Activated T-cell treated with anti-CD3 and anti-CD28 coated beads for 4 hours (primary cell): Measurements from ENCODE around the gene S1PR1.
"Not testable (repeated sequence)": the region's sequence is repeated elsewhere in the genome, so short reads cannot be mapped to it uniquely, and the experiment has no call there.

Source experiments
- DNase-seq: peaks from one replicate; pipeline ENCODE4 v3.0.0-alpha.2; 2020

The S1PR1 gene

DNA sequence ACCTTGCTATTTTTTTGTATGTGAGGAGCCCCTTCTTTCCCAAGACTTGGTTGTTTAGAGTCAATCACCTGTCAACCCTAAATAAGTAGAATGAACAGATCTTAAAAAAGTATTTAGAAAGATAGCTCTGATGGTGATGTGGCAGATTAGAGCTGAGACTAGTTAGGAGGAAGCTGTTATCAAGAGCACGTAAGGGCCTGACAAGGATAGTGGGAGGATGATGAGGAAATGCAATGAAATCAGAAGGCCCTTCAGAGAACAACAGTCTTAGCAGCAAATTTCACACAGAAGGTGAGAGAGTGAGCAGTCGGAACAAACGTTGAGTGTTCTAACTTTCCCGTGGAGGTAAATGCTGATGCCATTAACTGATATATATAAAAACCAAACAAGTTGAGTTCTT is 15.9 kb upstream of the S1PR1 start:
- DNase-seq: no peak

DNA sequence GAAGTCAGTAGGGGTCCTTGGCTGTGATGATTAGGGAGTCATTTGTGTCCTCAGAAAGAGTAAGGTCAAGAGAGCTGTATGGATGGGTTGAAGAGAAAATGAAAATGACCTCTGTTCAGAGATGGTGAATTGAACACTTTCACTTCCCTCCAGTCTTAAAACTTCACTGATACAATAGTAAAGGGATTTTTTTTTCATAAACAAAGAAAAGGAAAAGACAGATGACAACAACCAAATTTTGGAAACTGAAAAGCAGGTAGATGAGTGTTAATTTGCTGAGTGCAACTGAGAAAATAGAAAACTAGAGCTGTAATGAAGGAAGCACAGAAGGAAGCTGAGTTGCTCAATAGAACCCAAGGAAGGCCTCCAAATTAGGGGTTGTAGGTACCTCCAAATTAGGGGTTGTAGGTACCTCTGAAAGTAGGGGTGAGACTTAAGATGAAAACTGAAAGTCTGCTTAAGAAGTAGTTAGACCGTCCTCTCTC is 14.8 kb upstream of the S1PR1 start:
- no peak for DNase-seq

DNA sequence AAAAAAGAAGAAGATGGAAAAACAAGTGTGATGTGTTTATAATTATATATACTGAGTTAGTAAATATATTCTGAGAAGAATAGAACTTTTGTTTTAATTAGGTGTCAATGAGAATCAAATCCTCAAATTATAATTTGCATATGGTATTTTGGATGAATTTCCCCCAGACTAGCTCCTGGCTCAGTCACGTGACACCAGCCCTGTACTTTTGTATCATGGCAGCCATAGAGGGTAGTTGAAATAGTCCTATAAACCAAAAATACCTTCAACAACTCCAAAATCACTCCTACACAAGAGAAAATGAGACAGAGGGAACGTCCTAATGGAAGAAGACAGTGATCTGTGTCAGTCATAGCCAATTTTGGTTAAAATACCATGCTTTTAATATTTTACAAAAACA is 9.0 kb upstream of the S1PR1 start:
- DNase-seq: no peak

DNA sequence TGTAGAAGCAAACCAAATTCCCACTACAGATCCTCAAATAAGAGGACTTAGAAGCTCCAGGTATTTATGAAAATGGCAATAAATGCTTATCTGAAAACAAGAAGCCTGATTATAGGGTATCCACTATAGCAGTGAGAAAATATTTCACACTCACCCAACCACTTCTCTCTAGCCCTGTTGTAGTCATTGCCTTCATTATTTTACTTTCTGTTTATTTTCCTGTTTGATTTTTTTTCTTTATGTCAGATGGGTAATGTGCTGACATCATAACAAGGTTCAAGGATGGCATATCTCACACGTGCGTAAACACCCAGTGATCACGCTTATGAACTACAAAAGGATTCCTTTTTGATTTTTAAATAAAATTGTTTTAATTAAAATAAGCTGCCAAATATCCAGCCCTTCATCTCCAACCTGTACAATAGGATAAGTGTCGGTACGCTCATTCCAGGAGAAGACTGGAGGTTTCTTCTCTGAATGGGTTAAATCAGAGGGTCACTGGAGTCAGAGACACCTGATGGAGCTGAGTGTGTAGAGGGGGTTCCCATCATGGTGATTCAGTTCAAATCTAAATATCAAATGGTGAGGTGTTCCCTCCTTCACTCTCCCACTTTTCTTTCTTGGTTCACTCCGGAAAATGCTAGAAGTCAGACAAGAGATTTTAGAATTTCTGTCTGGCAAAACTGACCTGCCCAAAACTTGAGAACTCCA is 8.2 kb upstream of the S1PR1 start:
- no peak for DNase-seq

DNA sequence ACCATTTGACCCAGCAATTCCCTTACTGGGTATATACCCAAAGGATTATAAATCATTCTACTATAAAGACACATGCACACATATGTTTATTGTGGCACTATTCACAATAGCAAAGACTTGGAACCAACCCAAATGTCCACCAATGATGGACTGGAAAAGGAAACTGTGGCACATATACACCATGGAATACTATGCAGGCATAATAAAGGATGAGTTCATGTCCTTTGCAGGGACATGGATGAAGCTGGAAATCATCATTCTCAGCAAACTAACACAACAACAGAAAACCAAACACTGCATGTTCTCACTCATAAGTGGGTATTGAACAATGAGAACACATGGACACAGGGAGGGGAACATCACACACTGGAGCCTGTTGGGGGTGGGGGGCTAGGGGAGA is 4.6 kb upstream of the S1PR1 start:
- not testable (repeated sequence) for DNase-seq

DNA sequence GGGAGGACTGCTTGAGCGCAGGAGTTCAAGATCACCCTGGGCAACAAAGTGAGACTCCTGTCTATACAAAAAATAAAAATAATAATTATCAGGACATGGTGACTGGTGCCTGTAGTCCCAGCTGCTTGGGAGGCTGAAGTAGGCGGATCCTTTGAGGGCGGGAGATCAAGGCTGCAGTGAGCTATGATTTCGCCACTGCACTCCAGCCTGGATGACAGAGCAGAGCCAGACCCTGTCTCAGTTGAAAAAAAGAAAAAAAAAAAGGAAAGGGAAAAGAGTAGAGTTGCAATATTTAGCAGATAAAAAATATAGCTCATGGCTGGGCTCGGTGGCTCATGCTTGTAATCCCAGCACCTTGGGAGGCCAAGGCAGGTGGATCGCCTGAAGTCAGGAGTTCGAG is 3.3 kb upstream of the S1PR1 start:
- no peak for DNase-seq

DNA sequence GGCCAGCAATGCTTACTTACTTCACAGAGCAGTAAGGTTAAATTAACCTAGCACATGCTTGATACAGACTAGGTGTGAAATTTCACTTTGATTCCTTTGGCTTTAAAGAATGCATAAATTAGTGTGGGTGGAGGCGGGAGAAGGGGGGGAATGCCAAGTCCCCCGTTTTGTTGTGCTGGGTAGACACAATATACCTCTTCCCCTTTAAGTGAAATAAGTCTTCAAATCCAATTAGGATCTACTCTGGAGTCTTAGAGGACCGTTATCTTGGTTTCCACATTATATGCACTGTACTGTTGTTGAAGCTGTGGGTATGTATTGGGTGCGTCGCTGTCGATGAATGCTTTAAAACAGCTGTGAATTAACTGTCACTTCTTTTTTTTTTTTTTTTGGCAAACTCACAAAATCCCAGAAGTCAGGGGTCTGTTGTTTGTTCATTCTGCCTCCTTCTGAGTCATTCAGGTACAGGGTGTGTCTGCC is 1.6 kb upstream of the S1PR1 start:
- DNase-seq: no peak

DNA sequence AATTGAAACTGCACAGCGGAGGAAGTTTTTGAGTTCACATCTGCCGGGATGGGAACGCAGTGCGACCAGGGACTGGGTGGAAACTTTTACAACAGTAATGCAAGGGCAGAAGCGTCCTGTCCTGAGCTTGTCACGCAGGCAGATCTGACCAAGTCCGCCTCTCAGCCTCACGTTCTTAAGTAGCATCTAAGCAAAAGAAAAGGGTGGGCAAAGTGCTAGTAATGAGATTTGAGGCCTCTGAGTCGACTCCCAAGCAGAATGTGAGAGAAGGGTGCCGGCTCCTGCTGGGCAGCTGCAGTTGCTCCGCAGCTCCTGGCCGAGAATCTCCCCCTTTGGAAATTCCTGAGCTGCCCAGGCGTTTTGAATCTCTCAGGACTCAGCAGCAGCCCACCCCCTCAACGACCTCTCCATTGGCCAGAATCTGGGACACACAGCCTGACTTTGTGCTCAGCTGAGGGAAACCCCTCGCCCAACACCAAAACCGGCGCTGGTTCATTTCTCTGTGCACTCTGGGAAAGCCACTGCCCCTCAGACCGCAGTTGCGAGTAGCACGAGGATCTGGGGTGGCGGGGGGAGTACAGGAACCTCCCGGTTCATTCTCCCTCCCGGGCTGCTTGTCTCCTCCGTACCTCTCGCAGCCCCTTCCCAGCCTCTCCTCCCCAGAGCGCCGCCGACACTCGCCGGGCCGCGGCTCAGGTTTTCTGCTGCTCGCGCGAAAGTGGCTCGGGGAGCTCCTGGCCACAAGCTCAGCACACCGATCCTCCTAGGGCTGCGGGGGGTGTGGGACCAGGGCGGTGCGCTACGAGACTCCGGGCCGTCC is 913 bp upstream of the S1PR1 start:
- DNase-seq: peak; percentile 49

DNA sequence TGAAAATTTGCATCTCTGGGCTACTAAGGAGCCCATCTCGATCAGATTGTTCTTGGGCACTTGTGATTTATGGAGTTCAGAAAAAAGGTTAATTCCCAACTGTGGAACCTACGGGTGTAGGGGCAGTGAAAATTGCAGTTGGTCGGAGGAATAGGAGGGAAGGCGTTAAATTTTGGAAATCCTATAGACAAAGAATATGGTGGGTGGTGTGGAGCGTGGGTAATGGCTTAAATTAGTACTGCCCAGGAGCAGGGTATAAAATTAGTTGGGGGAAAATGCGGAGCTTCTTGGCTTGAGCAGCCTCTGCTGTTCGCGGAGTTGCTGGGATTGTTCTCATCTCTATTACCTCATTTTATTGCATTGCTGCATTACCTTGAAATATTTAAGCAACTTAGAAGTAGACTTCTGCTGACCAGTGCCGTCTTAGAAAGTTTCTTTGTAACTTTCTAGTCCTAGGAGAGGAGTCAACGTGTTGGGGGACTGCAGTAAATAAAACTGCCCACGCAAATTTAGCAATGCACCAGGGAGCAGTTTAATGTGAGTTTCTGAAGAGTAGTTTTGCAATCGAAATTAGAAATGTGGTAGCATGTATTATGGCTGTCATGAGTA is 514 bp downstream of the S1PR1 start:
- DNase-seq: no peak

DNA sequence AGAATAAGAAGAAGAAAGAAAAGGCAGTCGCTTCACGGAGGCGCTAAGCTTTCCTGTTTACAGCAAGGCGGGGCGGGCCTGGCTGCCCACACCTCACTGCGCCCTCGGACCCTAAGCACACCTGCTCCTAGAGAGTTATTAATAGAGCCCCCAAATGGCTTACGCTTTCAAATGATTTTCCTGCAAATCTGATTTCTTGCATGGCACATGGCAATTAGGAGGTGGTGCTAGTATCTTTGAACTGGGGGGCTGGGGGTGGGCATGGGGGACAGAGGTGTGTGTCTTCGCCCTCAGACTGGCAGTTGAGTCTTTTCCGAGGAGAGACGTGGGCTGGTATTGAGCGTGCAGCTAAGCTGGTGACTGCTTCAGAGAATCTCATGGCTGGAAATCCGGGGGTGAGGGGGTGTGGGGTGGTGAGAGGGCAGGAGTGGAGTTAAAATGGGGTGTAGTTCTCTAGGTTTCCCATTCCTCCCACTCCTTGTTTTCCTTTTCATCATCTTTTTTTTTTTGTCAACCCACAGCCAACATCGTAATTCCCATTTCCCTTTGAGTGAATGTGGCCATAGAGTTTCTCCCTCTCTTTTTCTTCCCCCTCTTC is 1.3 kb downstream of the S1PR1 start:
- peak; percentile 64 for DNase-seq

DNA sequence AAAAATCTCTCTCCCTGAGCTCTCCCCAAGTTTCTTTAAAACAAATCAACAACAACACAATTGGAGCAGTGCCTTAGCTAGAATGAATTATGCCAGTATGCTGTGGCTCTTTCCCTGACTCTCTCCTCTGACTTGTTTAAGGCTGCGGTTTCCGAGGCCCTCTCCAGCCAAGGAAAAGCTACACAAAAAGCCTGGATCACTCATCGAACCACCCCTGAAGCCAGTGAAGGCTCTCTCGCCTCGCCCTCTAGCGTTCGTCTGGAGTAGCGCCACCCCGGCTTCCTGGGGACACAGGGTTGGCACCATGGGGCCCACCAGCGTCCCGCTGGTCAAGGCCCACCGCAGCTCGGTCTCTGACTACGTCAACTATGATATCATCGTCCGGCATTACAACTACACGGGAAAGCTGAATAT is 1.9 kb downstream of the S1PR1 start:
- peak; percentile 86 for DNase-seq

DNA sequence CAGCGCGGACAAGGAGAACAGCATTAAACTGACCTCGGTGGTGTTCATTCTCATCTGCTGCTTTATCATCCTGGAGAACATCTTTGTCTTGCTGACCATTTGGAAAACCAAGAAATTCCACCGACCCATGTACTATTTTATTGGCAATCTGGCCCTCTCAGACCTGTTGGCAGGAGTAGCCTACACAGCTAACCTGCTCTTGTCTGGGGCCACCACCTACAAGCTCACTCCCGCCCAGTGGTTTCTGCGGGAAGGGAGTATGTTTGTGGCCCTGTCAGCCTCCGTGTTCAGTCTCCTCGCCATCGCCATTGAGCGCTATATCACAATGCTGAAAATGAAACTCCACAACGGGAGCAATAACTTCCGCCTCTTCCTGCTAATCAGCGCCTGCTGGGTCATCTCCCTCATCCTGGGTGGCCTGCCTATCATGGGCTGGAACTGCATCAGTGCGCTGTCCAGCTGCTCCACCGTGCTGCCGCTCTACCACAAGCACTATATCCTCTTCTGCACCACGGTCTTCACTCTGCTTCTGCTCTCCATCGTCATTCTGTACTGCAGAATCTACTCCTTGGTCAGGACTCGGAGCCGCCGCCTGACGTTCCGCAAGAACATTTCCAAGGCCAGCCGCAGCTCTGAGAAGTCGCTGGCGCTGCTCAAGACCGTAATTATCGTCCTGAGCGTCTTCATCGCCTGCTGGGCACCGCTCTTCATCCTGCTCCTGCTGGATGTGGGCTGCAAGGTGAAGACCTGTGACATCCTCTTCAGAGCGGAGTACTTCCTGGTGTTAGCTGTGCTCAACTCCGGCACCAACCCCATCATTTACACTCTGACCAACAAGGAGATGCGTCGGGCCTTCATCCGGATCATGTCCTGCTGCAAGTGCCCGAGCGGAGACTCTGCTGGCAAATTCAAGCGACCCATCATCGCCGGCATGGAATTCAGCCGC is 2.5 kb downstream of the S1PR1 start:
- no peak for DNase-seq

DNA sequence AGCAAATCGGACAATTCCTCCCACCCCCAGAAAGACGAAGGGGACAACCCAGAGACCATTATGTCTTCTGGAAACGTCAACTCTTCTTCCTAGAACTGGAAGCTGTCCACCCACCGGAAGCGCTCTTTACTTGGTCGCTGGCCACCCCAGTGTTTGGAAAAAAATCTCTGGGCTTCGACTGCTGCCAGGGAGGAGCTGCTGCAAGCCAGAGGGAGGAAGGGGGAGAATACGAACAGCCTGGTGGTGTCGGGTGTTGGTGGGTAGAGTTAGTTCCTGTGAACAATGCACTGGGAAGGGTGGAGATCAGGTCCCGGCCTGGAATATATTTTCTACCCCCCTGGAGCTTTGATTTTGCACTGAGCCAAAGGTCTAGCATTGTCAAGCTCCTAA is 3.2 kb downstream of the S1PR1 start:
- DNase-seq: no peak

DNA sequence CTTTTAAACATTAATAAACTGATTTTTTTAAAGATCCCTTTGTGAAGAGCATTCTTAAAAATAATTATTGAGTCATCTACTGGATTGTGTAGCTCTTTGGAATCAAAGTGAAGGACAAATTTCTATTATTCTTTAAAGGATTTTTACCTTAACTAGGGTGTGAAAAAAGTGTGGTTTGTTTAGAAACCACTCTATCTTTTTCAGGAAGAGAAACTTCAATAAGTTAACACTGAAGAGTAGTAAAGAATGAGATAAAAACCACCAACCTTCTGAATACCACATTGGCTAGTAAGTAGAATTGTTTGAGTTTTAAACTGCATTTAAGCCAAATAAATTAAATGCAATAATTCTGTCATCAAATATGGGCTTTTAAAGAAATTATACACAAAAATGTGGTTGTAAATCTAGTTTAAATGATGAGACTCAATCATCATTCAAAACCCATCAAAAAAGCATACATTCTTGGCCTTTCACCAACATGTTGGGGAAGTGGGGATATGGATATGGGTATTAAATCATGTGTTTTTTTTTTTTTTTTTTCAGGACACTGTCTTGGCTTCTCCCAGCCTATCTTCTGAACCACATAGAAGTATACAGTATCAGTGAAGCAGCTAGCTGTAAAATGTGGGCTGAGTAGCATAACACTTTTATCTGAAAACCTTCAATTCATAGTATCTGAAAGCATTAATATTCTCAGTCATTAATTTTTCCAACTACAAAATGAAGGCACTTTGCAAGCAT is 4.8 kb downstream of the S1PR1 start:
- no peak for DNase-seq

DNA sequence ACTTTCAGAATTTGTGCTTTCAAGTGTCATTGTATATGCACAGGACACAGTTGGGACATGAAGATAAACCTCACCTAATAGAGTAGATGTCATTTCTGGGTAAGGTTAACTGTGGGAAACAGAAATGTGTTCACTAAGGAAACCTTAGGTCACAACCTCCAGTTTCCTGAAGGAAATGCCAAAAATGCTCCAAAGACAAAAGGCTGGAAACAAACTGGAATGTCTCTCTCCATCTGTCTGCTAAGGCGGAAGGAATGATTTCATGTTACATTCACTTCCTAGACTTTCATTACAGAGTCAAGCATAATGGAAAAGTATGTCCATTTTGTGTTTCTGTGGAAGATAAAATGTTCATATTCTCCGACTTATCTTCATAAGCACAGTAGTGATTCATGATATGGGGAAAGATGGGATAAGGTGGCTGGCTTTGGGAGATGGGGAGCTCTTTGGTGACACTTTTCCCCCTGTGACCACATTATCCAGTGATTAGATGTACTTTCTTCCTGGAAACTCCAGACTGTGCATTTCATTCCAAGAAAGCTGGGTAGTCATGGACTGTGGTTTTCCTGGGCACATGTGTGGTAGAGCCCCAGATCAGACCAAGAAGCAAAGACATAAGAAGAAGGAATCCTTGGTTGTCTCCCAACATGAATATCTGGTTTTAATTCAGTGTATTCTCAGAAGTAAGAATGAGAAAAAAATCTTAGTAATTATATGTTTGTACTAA is 5.7 kb downstream of the S1PR1 start:
- no peak for DNase-seq

DNA sequence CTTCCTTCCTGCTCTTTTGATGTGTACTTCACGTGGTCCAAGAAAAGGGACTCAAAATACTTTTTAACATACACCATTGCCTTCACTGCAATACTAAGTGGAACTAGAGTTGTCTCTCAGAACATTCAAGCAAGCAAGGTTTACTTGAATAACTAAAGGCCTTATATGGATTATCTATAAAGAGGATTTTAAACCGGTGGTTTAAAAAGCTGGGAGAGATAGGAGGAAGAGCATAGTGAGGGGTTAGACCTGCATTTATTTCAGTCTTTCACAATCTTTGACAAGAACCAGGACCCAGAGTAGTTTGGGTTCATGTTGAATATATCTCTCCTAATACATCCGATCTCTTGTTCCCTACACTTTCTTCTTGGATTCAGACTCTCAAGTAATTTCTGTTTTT is 6.9 kb downstream of the S1PR1 start:
- DNase-seq: no peak

DNA sequence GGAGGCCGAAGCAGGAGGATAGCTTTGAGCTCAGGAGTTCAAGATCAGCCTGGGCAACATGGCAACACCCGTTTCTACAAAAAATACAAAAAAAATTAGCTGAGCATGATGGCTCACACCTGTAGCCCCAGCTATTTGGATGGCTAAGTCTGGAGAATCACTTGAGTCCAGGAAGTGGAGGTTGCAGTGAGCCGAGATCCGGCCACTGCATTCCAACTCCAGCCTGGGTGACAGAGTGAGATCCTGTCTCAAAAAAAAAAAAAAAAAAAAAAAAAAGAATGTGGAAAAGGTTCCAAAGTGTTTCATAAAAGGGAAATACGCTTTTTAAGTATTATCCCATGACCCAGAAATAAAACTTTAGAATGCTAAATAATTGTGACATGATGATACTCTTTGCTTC is 8.0 kb downstream of the S1PR1 start:
- no peak for DNase-seq

DNA sequence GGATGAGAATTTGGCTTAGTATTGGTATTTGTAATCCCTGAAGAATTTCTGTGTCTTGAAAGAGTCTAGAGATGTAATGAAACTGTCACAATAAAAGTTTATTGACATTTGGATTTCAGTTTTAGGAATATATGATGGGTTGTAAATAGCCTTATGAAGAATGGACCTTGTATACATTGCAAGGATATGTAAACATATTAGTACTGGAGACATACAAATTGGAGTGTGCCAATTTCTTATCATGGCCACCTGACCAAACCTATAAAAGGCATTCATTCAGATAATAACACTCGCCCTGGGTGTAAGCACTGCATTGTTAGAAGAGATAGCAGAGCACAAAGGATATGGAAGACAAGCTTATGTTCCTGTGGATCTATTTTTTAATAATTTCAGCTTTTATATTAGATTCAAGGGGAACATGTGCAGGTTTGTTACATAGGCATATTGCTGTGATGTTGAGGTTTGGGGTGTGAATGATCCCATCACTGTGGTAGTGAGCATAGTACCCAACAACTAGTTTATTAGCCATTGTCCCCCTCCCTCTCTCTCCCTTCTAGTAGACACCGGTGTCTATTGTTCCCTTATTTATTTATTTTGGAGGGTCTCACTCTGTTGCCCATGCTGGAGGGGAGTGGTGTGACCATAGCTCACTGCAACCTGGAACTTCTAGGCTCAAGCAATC is 8.6 kb downstream of the S1PR1 start:
- no peak for DNase-seq

DNA sequence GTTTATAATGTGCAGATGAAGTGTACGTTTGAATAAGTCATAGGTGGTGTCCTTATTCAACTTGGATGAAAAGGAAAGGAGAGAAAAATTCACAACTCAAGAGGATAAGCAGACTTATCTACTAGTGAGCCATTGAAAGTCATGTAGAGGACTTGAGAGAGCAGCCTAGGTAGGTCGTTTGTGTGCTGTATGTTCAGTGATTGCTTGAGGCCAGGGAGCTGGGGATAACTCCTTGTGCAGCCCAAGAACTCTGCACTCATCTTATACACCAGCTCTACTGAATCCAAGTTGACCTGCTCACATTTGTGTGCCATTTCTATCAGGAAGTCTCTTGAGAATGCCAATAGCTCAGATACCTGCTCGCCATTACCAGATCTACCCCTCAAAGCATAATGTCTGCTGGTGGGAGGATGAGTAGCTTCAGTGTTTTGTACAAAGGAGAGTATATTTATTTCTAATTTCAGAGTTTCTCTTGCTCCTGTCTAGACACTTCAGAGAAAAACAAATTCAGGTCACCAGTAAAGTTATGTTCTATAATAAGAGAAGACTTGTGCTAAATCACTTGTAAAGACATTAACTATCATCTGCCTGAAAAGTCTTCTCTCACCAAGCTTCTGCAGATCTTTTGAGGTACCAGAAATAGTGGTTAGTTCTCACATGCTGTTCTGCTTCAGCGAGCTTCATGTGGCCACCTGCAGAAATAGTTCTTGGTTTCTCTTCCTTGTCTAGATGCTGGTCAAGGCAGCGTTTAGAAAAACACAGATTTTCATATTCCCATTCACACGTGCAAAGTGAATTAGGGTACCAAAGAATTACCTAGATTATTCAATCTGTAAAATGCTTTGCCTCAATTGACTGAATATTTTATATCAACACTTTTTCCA is 10.8 kb downstream of the S1PR1 start:
- no peak for DNase-seq
